Measurements from ENCODE around the gene MID2. TPM values are rescaled to one million over a fixed set of nuclear protein-coding genes. Genes with fewer than 3 reads are reported as not detected.

MID2 gene
- polyA plus RNA-seq, 1 donor (not counting 4 experiments of a cell fraction or from before 2014, with no cell fraction given), result 8.9 TPM

- dilution Hi-C loops (cut with MboI; ENCODE audit: extremely low pct_ligation_motif_present, low sequenced_read_pairs), result no loop called here
- Histone ChIP-seq H3K36me3 (ENCODE audit: control insufficient read depth in 2 of 2, extremely low read depth in 1 of 2, insufficient read depth in 2 of 2, low read length in 2 of 2) (no peaks in the 10 kb centered on the region), H3K4me2 (ENCODE audit: control insufficient read depth, extremely low read depth, insufficient read depth, low read depth, low read length) (no peak overlapping the region), H3K27ac (ENCODE audit: control insufficient read depth, insufficient read depth, low read length) (no peak overlapping the region), H3K4me3 (ENCODE audit: control insufficient read depth in 2 of 3, extremely low read depth in 1 of 3, insufficient read depth in 2 of 3, low read depth in 1 of 3, low read length in 3 of 3) (no peak overlapping the region), H3K9ac (ENCODE audit: control insufficient read depth, extremely low read depth, insufficient read depth, low read length) (no peak overlapping the region), H3K9me1 (ENCODE audit: control insufficient read depth, extremely low read depth, insufficient read depth, low read length) (no peaks in the 10 kb centered on the region), H3K27me3 (ENCODE audit: control insufficient read depth, extremely low read depth, insufficient read depth, low read length) (no peaks in the 10 kb centered on the region), H3K79me2 (ENCODE audit: control insufficient read depth, insufficient read depth, low read length) (no peaks in the 10 kb centered on the region), H3K4me1 (ENCODE audit: control insufficient read depth, extremely low read depth, insufficient read depth, low read length) (no peaks in the 10 kb centered on the region), H2AFZ (ENCODE audit: control insufficient read depth, low read length) (no peak overlapping the region), H3K9me3 (ENCODE audit: control insufficient read depth, low read depth, low read length) (no peaks in the 10 kb centered on the region), H4K20me1 (ENCODE audit: control insufficient read depth, extremely low read depth, insufficient read depth, low read length) (no peaks in the 10 kb centered on the region)
- DNase-seq (ENCODE audit: low read depth, low spot score) (no peak), FAIRE-seq (no peak)
- no peak for TF ChIP-seq CTCF (optimal IDR thresholded peaks at IDR 0.05 in 1 of 3, IDR thresholded peaks at IDR 0.05 in 1 of 3, conservative IDR thresholded peaks at IDR 0.05 in 1 of 3; ENCODE audit: extremely low read depth in 1 of 3, insufficient read depth in 2 of 3, low read length in 3 of 3)
- no peak for TF ChIP-seq EZH2 (IDR thresholded peaks at IDR 0.05; ENCODE audit: low read length)
These were observed 17.2 kb downstream of the MID2 start for GRCh38 chrX:107842715-107843400.

- Histone ChIP-seq H3K9ac (ENCODE audit: control insufficient read depth, extremely low read depth, insufficient read depth, low read length) (no peak overlapping the region), H3K9me3 (ENCODE audit: control insufficient read depth, low read depth, low read length) (no peaks in the 10 kb centered on the region), H3K9me1 (ENCODE audit: control insufficient read depth, extremely low read depth, insufficient read depth, low read length) (no peaks in the 10 kb centered on the region), H3K4me2 (ENCODE audit: control insufficient read depth, extremely low read depth, insufficient read depth, low read depth, low read length) (no peak overlapping the region), H3K79me2 (ENCODE audit: control insufficient read depth, insufficient read depth, low read length) (no peaks in the 10 kb centered on the region), H3K4me1 (ENCODE audit: control insufficient read depth, extremely low read depth, insufficient read depth, low read length) (peaks cover 8% of the 10 kb centered on the region), H3K27me3 (ENCODE audit: control insufficient read depth, extremely low read depth, insufficient read depth, low read length) (no peaks in the 10 kb centered on the region), H3K4me3 (ENCODE audit: control insufficient read depth in 2 of 3, extremely low read depth in 1 of 3, insufficient read depth in 2 of 3, low read depth in 1 of 3, low read length in 3 of 3) (no peak overlapping the region), H2AFZ (ENCODE audit: control insufficient read depth, low read length) (no peak overlapping the region), H3K27ac (ENCODE audit: control insufficient read depth, insufficient read depth, low read length) (no peak overlapping the region), H3K36me3 (ENCODE audit: control insufficient read depth in 2 of 2, extremely low read depth in 1 of 2, insufficient read depth in 2 of 2, low read length in 2 of 2) (no peaks in the 10 kb centered on the region), H4K20me1 (ENCODE audit: control insufficient read depth, extremely low read depth, insufficient read depth, low read length) (no peaks in the 10 kb centered on the region)
- TF ChIP-seq CTCF (optimal IDR thresholded peaks at IDR 0.05 in 1 of 3, IDR thresholded peaks at IDR 0.05 in 1 of 3, conservative IDR thresholded peaks at IDR 0.05 in 1 of 3; ENCODE audit: extremely low read depth in 1 of 3, insufficient read depth in 2 of 3, low read length in 3 of 3) (no peak), EZH2 (IDR thresholded peaks at IDR 0.05; ENCODE audit: low read length) (no peak)
- FAIRE-seq (no peak), DNase-seq (ENCODE audit: low read depth, low spot score) (no peak)
- dilution Hi-C loops (cut with MboI; ENCODE audit: extremely low pct_ligation_motif_present, low sequenced_read_pairs), result no loop called here
These were observed 20.0 kb downstream of the MID2 start for GRCh38 chrX:107845625-107846024.

Measured in keratinocyte (primary cell).